HG03060 (cell line): Measurements from ENCODE around the gene CHID1.

Experiments
- ATAC-seq: cut with Tn5 transposase; IDR thresholded peaks from one replicate; pipeline ENCODE4 v1.9.1; 2021; ENCODE audit warnings: low read depth, moderate number of reproducible peaks; ENCODE audit not compliant: unreplicated experiment

The CHID1 gene

GRCh38 chr11:867856-868358 is 42.7 kb downstream of the CHID1 start:
- ATAC-seq = no peak

- no peak for ATAC-seq
Measured at GRCh38 chr11:866481-866880, 44.1 kb downstream of the CHID1 start.

- ATAC-seq = no peak
Measured at GRCh38 chr11:865462-866430, 44.9 kb downstream of the CHID1 start.

- no peak for ATAC-seq
Measured at GRCh38 chr11:864898-865297, 45.7 kb downstream of the CHID1 start.

GRCh38 chr11:863910-864827 is 46.4 kb downstream of the CHID1 start:
- ATAC-seq = no peak

- ATAC-seq = no peak
Measured at GRCh38 chr11:863023-863909, 47.3 kb downstream of the CHID1 start.

- no peak for ATAC-seq
Measured at GRCh38 chr11:862696-863022, 48.0 kb downstream of the CHID1 start.

- no peak for ATAC-seq
Measured at GRCh38 chr11:862081-862661, 48.4 kb downstream of the CHID1 start.

- no peak for ATAC-seq
Measured at GRCh38 chr11:861105-861479, 49.5 kb downstream of the CHID1 start.

GRCh38 chr11:860234-861104 is 50.1 kb downstream of the CHID1 start:
- ATAC-seq = no peak

- no peak for ATAC-seq
Measured at GRCh38 chr11:859394-860131, 51.0 kb downstream of the CHID1 start.

- ATAC-seq = no peak
Measured at GRCh38 chr11:858762-859339, 51.8 kb downstream of the CHID1 start.

- ATAC-seq = no peak
Measured at GRCh38 chr11:858053-858761, 52.4 kb downstream of the CHID1 start.

GRCh38 chr11:856397-856796 is 54.2 kb downstream of the CHID1 start:
- no peak for ATAC-seq

- no peak for ATAC-seq
Measured at GRCh38 chr11:855796-856195, 54.8 kb downstream of the CHID1 start.

- no peak for ATAC-seq
Measured at GRCh38 chr11:855330-855674, 55.3 kb downstream of the CHID1 start.

- ATAC-seq = no peak
Measured at GRCh38 chr11:854601-855329, 55.8 kb downstream of the CHID1 start.
